Fibroblast of lung (primary cell): ENCODE data around the gene NKD2. TPM values are rescaled to one million over a fixed set of nuclear protein-coding genes. Genes with fewer than 3 reads are reported as not detected.

Experiments used
- DNase-seq, 2 donors: peaks; one replicate each; pipeline versions ENCODE4 v3.0.0 to v3.0.0-alpha.2; 2010; ENCODE audit warnings: low read depth in 2 of 2
- H2AFZ ChIP-seq: 2 replicates; pipeline ENCODE4 v1.5.1; 2012; ENCODE audit warnings: low read length, control low read depth, inconsistent platforms
- H3K27ac ChIP-seq: 2 replicates; pipeline ENCODE4 v1.5.1; 2011; ENCODE audit warnings: low read length, control low read depth; ENCODE audit not compliant: insufficient read depth
- H3K27me3 ChIP-seq: 2 replicates; pipeline ENCODE4 v1.5.1; 2011; ENCODE audit warnings: mild to moderate bottlenecking, low read length; ENCODE audit not compliant: control insufficient read depth, insufficient read depth
- H3K36me3 ChIP-seq: 2 replicates; pipeline ENCODE4 v1.5.1; 2011; ENCODE audit warnings: low read length; ENCODE audit not compliant: control insufficient read depth, insufficient read depth
- H3K4me1 ChIP-seq: 2 replicates; pipeline ENCODE4 v1.5.1; 2011; ENCODE audit warnings: low read length; ENCODE audit not compliant: control insufficient read depth, insufficient read depth; ENCODE audit errors: extremely low read depth
- H3K4me2 ChIP-seq: 2 replicates; pipeline ENCODE4 v1.5.1; 2011; ENCODE audit warnings: low read length, control low read depth; ENCODE audit not compliant: insufficient read depth; ENCODE audit errors: extremely low read depth
- H3K4me3 ChIP-seq, 4 experiments: fragments of 200-600 bp in 1 of 4; sonication (generic) in 1 of 4; replicated peaks in 1 of 4; 2 replicates each; pipeline ENCODE4 v1.5.1; 2011 to 2016; ENCODE audit warnings: low read length in 4 of 4, low read depth in 3 of 4, mild to moderate bottlenecking in 3 of 4, control low read depth in 2 of 4, inconsistent platforms in 1 of 4, mixed read lengths in 1 of 4; ENCODE audit not compliant: insufficient read depth in 1 of 4; ENCODE audit errors: control extremely low read depth in 1 of 4
- H3K79me2 ChIP-seq: 2 replicates; pipeline ENCODE4 v1.5.1; 2012; ENCODE audit warnings: mild to moderate bottlenecking, low read length, inconsistent platforms; ENCODE audit not compliant: control insufficient read depth, insufficient read depth
- H3K9ac ChIP-seq: 2 replicates; pipeline ENCODE4 v1.5.1; 2011; ENCODE audit warnings: mild to moderate bottlenecking, low read length, control low read depth; ENCODE audit not compliant: insufficient read depth
- H3K9me3 ChIP-seq: 2 replicates; pipeline ENCODE4 v1.5.1; 2012; ENCODE audit warnings: low read depth, low read length; ENCODE audit not compliant: control insufficient read depth, insufficient read depth
- H4K20me1 ChIP-seq: 2 replicates; pipeline ENCODE4 v1.5.1; 2011; ENCODE audit warnings: low read length; ENCODE audit not compliant: control insufficient read depth, insufficient read depth; ENCODE audit errors: extremely low read depth
- CTCF ChIP-seq, 2 donors: IDR thresholded peaks in 1 of 2; conservative IDR thresholded peaks in 1 of 2; 1 replicate in 1 of 2; 2 replicates in 1 of 2; pipeline ENCODE4 v1.5.1; 2011 to 2012; ENCODE audit warnings: low read length in 2 of 2, control low read depth in 1 of 2, inconsistent platforms in 1 of 2, low read depth in 1 of 2, mild to moderate bottlenecking in 1 of 2
- EZH2 ChIP-seq: IDR thresholded peaks from 2 replicates; pipeline ENCODE4 v1.5.1; 2012; ENCODE audit warnings: low read length, control low read depth, mild to moderate bottlenecking; ENCODE audit errors: missing control alignments
- polyA plus RNA-seq, 2 donors: library from polyadenylated mRNA; depleted of rRNA in 1 of 2; stranded (reverse) in 1 of 2; unstranded in 1 of 2; fragments of >200 nt; gene quantifications; 2 replicates each; pipeline ENCODE4 v1.2.1, GENCODE V29; 2011 to 2012; ENCODE audit warnings: missing spikeins in 1 of 2
- total RNA-seq: library from RNA; depleted of rRNA; stranded (reverse); fragments of >200 nt; gene quantifications from 2 replicates; pipeline ENCODE4 v1.2.1, GENCODE V29; 2014

Gene NKD2
- total and polyA plus RNA-seq, 2 donors (not counting 1 experiment from before 2014, with no cell fraction given) = under 0.01 TPM; not detected in 1

- Histone ChIP-seq H4K20me1 (no peaks in the 10 kb centered on the region), H2AFZ (no peak overlapping the region), H3K27ac (no peak overlapping the region), H3K9ac (no peak overlapping the region), H3K79me2 (no peaks in the 10 kb centered on the region), H3K4me1 (no peaks in the 10 kb centered on the region), H3K27me3 (peaks cover 37% of the 10 kb centered on the region), H3K36me3 (no peaks in the 10 kb centered on the region), H3K9me3 (no peaks in the 10 kb centered on the region), H3K4me3 (no peak overlapping the region), H3K4me2 (no peak overlapping the region)
- DNase-seq = no peak
- TF ChIP-seq EZH2 (no peak), CTCF (conservative IDR thresholded peaks at IDR 0.05 in 1 of 2, IDR thresholded peaks at IDR 0.05 in 1 of 2; ENCODE audit: low read depth in 1 of 2, low read length in 2 of 2) (no peak)
These were observed 2.5 kb upstream of the NKD2 start for GRCh38 chr5:1005904-1006655.

- H3K9ac ChIP-seq = no peak overlapping the region
- DNase-seq = no peak
- H2AFZ ChIP-seq = no peak overlapping the region
- no peaks in the 10 kb centered on the region for H3K36me3 ChIP-seq
- peaks cover 37% of the 10 kb centered on the region for H3K27me3 ChIP-seq
- no peaks in the 10 kb centered on the region for H3K79me2 ChIP-seq
- H4K20me1 ChIP-seq = no peaks in the 10 kb centered on the region
- no peak for TF ChIP-seq EZH2
- TF ChIP-seq CTCF (conservative IDR thresholded peaks at IDR 0.05 in 1 of 2, IDR thresholded peaks at IDR 0.05 in 1 of 2; ENCODE audit: low read depth in 1 of 2, low read length in 2 of 2) = no peak
- no peak overlapping the region for H3K27ac ChIP-seq
- no peaks in the 10 kb centered on the region for H3K9me3 ChIP-seq
- H3K4me2 ChIP-seq = no peak overlapping the region
- no peak overlapping the region for H3K4me3 ChIP-seq
- no peaks in the 10 kb centered on the region for H3K4me1 ChIP-seq
These were observed 1.9 kb upstream of the NKD2 start for GRCh38 chr5:1006656-1007071.

- H3K4me1 ChIP-seq = no peaks in the 10 kb centered on the region
- H3K27me3 ChIP-seq = peaks cover 37% of the 10 kb centered on the region
- H3K9ac ChIP-seq = no peak overlapping the region
- H3K36me3 ChIP-seq = no peaks in the 10 kb centered on the region
- no peaks in the 10 kb centered on the region for H4K20me1 ChIP-seq
- H3K79me2 ChIP-seq = no peaks in the 10 kb centered on the region
- TF ChIP-seq EZH2 = no peak
- TF ChIP-seq CTCF (conservative IDR thresholded peaks at IDR 0.05 in 1 of 2, IDR thresholded peaks at IDR 0.05 in 1 of 2; ENCODE audit: low read depth in 1 of 2, low read length in 2 of 2) = no peak
- no peak overlapping the region for H3K4me3 ChIP-seq
- no peak overlapping the region for H3K4me2 ChIP-seq
- H3K9me3 ChIP-seq = no peaks in the 10 kb centered on the region
- H3K27ac ChIP-seq = no peak overlapping the region
- DNase-seq = no peak
- no peak overlapping the region for H2AFZ ChIP-seq
These were observed 1.4 kb upstream of the NKD2 start for GRCh38 chr5:1007221-1007680.
